Upper lobe of left lung (tissue), 6 donors: ENCODE data around the gene MOSPD2. TPM values are rescaled to one million over a fixed set of nuclear protein-coding genes. Genes with fewer than 3 reads are reported as not detected.

Experiments
- ATAC-seq, 2 donors: fragments of 200-7000 bp; cut with Tn5 transposase; one replicate each; pipeline ENCODE4 v1.9.1; 2022; ENCODE audit warnings: mild to moderate bottlenecking in 2 of 2, moderate library complexity in 2 of 2; ENCODE audit not compliant: low FRiP score in 2 of 2
- DNase-seq, 2 donors: peaks; one replicate each; pipeline ENCODE4 v3.0.0-alpha.2; 2019 to 2020
- H3K27ac ChIP-seq, 4 donors: fragments of 200-600 bp; sonication (generic); one replicate each; pipeline ENCODE4 v1.5.1; 2016 to 2019
- H3K27me3 ChIP-seq, 4 donors: fragments of 200-600 bp; sonication (generic); one replicate each; pipeline ENCODE4 v1.5.1; 2017 to 2019
- H3K36me3 ChIP-seq, 4 donors: fragments of 200-600 bp; sonication (generic); one replicate each; pipeline ENCODE4 v1.5.1; 2016 to 2019
- H3K4me1 ChIP-seq, 4 donors: fragments of 200-600 bp; sonication (generic); one replicate each; pipeline ENCODE4 v1.5.1; 2018 to 2019
- H3K4me3 ChIP-seq, 4 donors: fragments of 200-600 bp; sonication (generic); one replicate each; pipeline ENCODE4 v1.5.1; 2017 to 2019; ENCODE audit warnings: mild to moderate bottlenecking in 2 of 4, moderate library complexity in 1 of 4
- H3K9me3 ChIP-seq, 4 donors: fragments of 200-600 bp; sonication (generic); one replicate each; pipeline ENCODE4 v1.5.1; 2018 to 2019
- EP300 ChIP-seq, 4 donors: sonication (generic); formaldehyde crosslinking; IDR thresholded peaks; one replicate each; pipeline ENCODE4 v1.5.1; 2017; ENCODE audit warnings: antibody characterized with exemption in 4 of 4, control low read depth in 2 of 4
- POLR2A ChIP-seq, 4 donors: fragments of 450-650 bp; IDR thresholded peaks; one replicate each; pipeline ENCODE4 v1.5.1; 2016 to 2017; ENCODE audit warnings: antibody characterized with exemption in 4 of 4, mild to moderate bottlenecking in 2 of 4
- POLR2AphosphoS5 ChIP-seq, 2 donors: sonication (generic); formaldehyde crosslinking; IDR thresholded peaks; one replicate each; pipeline ENCODE4 v1.5.1; 2017; ENCODE audit warnings: antibody characterized with exemption in 2 of 2
- WGBS, 2 donors: methylation state at CpG; one replicate each; pipeline ENCODE4 v1.1.5; 2017 to 2018; 5-methylcytosine and 5-hydroxymethylcytosine counted together
- total RNA-seq, 6 donors: library from RNA; depleted of rRNA in 4 of 6; stranded (reverse); fragments of >200 nt in 4 of 6; gene quantifications; one replicate each; pipeline versions ENCODE4 v1.1.0 to v1.2.1, GENCODE V29; 2016 to 2021
- TF ChIP-seq, protein P1 (sequence below), 6 experiments: fragments of 450-650 bp in 4 of 6; fragments of 200-600 bp in 2 of 6; sonication (generic) in 2 of 6; IDR thresholded peaks; one replicate each; pipeline ENCODE4 v1.5.1; 2016 to 2019; ENCODE audit warnings: antibody characterized with exemption in 6 of 6
- donor health status: DM: no; HTN: no; CAD: no; lungs with moderate emphysema.
- donor health status: DM: no; HTN: yes; CAD: no; lungs with severe emphysema.

The MOSPD2 gene
- total RNA-seq, 6 donors from 2014 or later: 12.5 to 39.6 (median 31.1) TPM

DNA sequence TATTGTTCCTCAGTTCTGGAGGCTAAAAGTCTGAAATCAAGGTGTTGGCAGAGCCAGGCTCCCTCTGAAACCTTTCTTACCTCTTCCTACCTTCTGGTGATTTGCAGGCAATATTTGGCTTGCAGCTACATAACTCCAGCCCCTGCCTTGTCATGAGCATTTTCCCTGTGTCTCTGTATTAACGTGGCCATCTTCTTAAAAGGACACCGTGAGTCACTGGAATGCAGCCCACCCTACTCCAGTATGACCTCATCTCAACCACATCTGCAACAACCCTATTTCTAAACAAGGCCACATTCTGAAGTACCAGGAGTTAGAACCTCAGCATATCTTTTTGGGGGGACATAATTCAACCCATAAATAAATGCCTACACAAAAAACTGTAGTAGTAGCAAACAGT lies 41.1 kb upstream of the MOSPD2 start:
- H3K9me3 ChIP-seq: no peaks in the 10 kb centered on the region
- no peak overlapping the region for H3K27ac ChIP-seq
- H3K36me3 ChIP-seq: no peaks in the 10 kb centered on the region
- no peaks in the 10 kb centered on the region for H3K4me1 ChIP-seq
- H3K4me3 ChIP-seq: no peak overlapping the region
- H3K27me3 ChIP-seq: no peaks in the 10 kb centered on the region
- WGBS, 2 donors: 53 to 80% methylated on average over 2 of the region's 2 CpGs
- no peak for TF ChIP-seq POLR2AphosphoS5 (IDR thresholded peaks at IDR 0.05)
- TF ChIP-seq POLR2A (IDR thresholded peaks at IDR 0.05): no peak
- TF ChIP-seq, protein P1, sequence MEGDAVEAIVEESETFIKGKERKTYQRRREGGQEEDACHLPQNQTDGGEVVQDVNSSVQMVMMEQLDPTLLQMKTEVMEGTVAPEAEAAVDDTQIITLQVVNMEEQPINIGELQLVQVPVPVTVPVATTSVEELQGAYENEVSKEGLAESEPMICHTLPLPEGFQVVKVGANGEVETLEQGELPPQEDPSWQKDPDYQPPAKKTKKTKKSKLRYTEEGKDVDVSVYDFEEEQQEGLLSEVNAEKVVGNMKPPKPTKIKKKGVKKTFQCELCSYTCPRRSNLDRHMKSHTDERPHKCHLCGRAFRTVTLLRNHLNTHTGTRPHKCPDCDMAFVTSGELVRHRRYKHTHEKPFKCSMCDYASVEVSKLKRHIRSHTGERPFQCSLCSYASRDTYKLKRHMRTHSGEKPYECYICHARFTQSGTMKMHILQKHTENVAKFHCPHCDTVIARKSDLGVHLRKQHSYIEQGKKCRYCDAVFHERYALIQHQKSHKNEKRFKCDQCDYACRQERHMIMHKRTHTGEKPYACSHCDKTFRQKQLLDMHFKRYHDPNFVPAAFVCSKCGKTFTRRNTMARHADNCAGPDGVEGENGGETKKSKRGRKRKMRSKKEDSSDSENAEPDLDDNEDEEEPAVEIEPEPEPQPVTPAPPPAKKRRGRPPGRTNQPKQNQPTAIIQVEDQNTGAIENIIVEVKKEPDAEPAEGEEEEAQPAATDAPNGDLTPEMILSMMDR (IDR thresholded peaks at IDR 0.05): no peak
- no peak for TF ChIP-seq EP300 (IDR thresholded peaks at IDR 0.05)
- ATAC-seq: no peak
- DNase-seq: no peak

DNA sequence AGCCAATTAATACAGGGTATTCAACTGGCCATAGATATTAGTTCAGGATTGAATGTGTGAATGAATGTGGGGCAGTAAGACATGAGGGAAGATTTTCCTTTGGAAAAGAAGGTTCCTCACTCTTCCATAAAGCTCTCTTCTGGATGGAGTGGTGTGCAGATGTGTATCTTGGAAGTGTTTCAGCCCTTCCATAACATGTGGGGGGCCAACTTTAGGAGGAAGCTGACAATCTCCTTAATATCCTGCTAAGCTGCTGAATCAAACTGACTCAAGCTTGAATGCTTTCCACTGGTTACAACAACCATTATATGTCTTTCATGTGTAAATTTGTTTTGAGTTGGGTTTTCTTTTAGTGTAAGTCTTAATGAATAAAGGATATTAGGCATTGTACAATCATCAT lies 40.6 kb upstream of the MOSPD2 start:
- Histone ChIP-seq H3K36me3 (no peaks in the 10 kb centered on the region), H3K9me3 (no peaks in the 10 kb centered on the region), H3K27ac (no peak overlapping the region), H3K4me3 (no peak overlapping the region), H3K27me3 (no peaks in the 10 kb centered on the region), H3K4me1 (no peaks in the 10 kb centered on the region)
- ATAC-seq (no peak), DNase-seq (no peak)
- TF ChIP-seq EP300 (IDR thresholded peaks at IDR 0.05): no peak
- no peak for TF ChIP-seq POLR2A (IDR thresholded peaks at IDR 0.05)
- TF ChIP-seq, protein P1 (IDR thresholded peaks at IDR 0.05): no peak
- no peak for TF ChIP-seq POLR2AphosphoS5 (IDR thresholded peaks at IDR 0.05)

DNA sequence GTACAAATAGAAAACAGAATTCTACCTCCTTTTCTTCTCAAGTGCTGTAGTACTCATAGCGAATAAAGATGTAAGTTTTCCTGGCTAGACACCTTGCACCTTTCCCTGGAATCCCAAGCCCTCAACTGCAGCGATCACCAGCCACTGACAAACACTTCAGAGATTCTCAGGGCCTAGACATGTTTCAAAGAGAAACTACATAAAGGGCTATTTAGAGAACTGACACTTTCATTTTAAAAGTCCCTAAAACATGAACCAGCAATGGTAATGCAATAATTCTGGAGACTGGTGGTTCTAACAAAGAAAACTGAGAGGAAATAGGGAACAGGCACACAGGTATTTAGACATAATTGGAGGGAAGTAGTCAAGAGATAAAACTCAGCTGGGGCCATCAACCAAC lies 36.1 kb upstream of the MOSPD2 start:
- Histone ChIP-seq H3K27ac (no peak overlapping the region), H3K4me1 (no peaks in the 10 kb centered on the region), H3K9me3 (no peaks in the 10 kb centered on the region), H3K36me3 (no peaks in the 10 kb centered on the region), H3K27me3 (no peaks in the 10 kb centered on the region), H3K4me3 (no peak overlapping the region)
- TF ChIP-seq POLR2A (IDR thresholded peaks at IDR 0.05): no peak
- TF ChIP-seq POLR2AphosphoS5 (IDR thresholded peaks at IDR 0.05): no peak
- TF ChIP-seq, protein P1 (IDR thresholded peaks at IDR 0.05): no peak
- no peak for TF ChIP-seq EP300 (IDR thresholded peaks at IDR 0.05)
- no peak for ATAC-seq
- DNase-seq: no peak
- WGBS, 2 donors: 58 to 72% methylated on average over 2 of the region's 2 CpGs

DNA sequence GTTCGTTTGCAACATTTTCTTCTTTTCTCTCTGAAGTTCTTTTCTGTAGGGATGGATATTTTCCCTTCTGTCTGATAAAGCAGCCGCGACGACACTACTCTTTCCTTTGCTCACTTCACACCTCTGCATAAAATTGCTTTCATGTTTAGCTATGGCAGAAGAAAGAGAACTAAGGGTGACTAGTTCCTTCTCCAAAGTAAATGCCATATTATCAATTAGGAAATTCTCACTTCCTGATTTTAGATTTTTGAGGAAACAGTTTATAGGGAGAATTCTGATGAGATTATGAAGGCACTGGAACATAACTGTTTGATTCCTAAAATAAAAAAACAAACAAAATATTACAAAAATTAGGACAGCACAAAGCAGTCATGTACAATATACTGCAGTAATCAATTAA lies 29.6 kb upstream of the MOSPD2 start:
- no peaks in the 10 kb centered on the region for H3K9me3 ChIP-seq
- H3K36me3 ChIP-seq: no peaks in the 10 kb centered on the region
- TF ChIP-seq POLR2A (IDR thresholded peaks at IDR 0.05) (no peak), EP300 (IDR thresholded peaks at IDR 0.05) (no peak)
- no peak overlapping the region for H3K4me3 ChIP-seq
- no peaks in the 10 kb centered on the region for H3K27me3 ChIP-seq
- H3K4me1 ChIP-seq: no peaks in the 10 kb centered on the region
- DNase-seq (no peak), ATAC-seq (no peak)
- 71 to 77% methylated on average over 4 of the region's 4 CpGs for WGBS, 2 donors
- H3K27ac ChIP-seq: no peak overlapping the region

DNA sequence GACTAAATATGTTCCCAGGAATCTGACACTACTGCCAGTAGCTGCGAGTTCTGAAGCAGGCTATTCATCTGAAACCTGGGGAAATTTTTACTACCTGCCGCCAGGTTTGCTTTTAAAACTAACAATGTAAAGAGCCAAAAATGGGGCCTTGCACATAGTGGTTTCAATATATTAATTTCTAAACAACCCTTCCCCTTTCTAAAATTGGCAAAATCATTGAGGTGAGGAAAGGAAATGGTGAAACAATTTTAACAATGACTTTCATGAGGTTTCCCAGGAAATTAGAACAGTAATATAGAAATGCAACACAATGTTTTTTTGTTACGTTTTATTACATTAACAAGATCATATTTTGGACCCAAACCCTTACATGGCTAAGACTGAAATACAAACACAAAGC lies 21.7 kb upstream of the MOSPD2 start:
- ATAC-seq: no peak
- Histone ChIP-seq H3K36me3 (no peaks in the 10 kb centered on the region), H3K27me3 (no peaks in the 10 kb centered on the region), H3K27ac (peak overlapping the region in 1 of 4 donors; percentile 18), H3K4me3 (no peak overlapping the region), H3K9me3 (no peaks in the 10 kb centered on the region), H3K4me1 (no peaks in the 10 kb centered on the region)
- no peak for TF ChIP-seq POLR2A (IDR thresholded peaks at IDR 0.05)
- no peak for TF ChIP-seq EP300 (IDR thresholded peaks at IDR 0.05)
- TF ChIP-seq, protein P1 (IDR thresholded peaks at IDR 0.05): no peak
- no peak for TF ChIP-seq POLR2AphosphoS5 (IDR thresholded peaks at IDR 0.05)
- 56 to 84% methylated on average over 3 of the region's 3 CpGs for WGBS, 2 donors
- DNase-seq: no peak
